Uterus (tissue), 4 donors: ENCODE results near the gene MYBL2. TPM values are rescaled to one million over a fixed set of nuclear protein-coding genes. Genes with fewer than 3 reads are reported as not detected.

ENCODE experiments used
- DNase-seq, 2 donors: peaks; one replicate each; pipeline ENCODE4 v3.0.0-alpha.2; 2019 to 2020
- H3K27ac ChIP-seq, 2 donors: fragments of 200-600 bp; sonication (generic); 1 replicate in 1 of 2; 2 replicates in 1 of 2; pipeline ENCODE4 v1.5.1; 2016 to 2018
- H3K27me3 ChIP-seq, 2 donors: fragments of 200-600 bp; sonication (generic); one replicate each; pipeline ENCODE4 v1.5.1; 2018 to 2019; ENCODE audit warnings: control low read depth in 1 of 2
- H3K36me3 ChIP-seq, 2 donors: fragments of 200-600 bp; sonication (generic); one replicate each; pipeline ENCODE4 v1.5.1; 2019; ENCODE audit warnings: control low read depth in 1 of 2
- H3K4me1 ChIP-seq, 2 donors: fragments of 200-600 bp; sonication (generic); one replicate each; pipeline ENCODE4 v1.5.1; 2018 to 2019; ENCODE audit warnings: control low read depth in 1 of 2
- H3K4me3 ChIP-seq, 2 donors: fragments of 200-600 bp; sonication (generic); 1 replicate in 1 of 2; 2 replicates in 1 of 2; pipeline ENCODE4 v1.5.1; 2018 to 2019; ENCODE audit warnings: mild to moderate bottlenecking in 1 of 2
- H3K9me3 ChIP-seq, 2 donors: fragments of 200-600 bp; sonication (generic); one replicate each; pipeline ENCODE4 v1.5.1; 2019; ENCODE audit warnings: control low read depth in 1 of 2
- POLR2A ChIP-seq, 2 donors: fragments of 450-650 bp; IDR thresholded peaks; one replicate each; pipeline ENCODE4 v1.6.1; 2016; ENCODE audit warnings: antibody characterized with exemption in 2 of 2, mild to moderate bottlenecking in 1 of 2, moderate library complexity in 1 of 2
- intact Hi-C: fragments of 100-400 bp; cut with DNase I; formaldehyde crosslinking; loops from one replicate; pipeline ENCODE4 v1.15.1; 2023; ENCODE audit warnings: low total_unique reads
- total RNA-seq, 4 donors: library from RNA; depleted of rRNA in 3 of 4; stranded (reverse); fragments of >200 nt in 3 of 4; gene quantifications; one replicate each; pipeline versions ENCODE4 v1.1.0 to v1.2.4, GENCODE V29; 2014 to 2023
- TF ChIP-seq, protein P1 (sequence below), 4 experiments: fragments of 200-600 bp in 2 of 4; fragments of 450-650 bp in 2 of 4; sonication (generic) in 2 of 4; IDR thresholded peaks; one replicate each; pipeline ENCODE4 v1.5.1; 2016 to 2019; ENCODE audit warnings: antibody characterized with exemption in 4 of 4, mild to moderate bottlenecking in 2 of 4, moderate library complexity in 1 of 4
- donor health status: DM: yes; HTN: yes; CAD: no.

MYBL2 gene
- total RNA-seq, 4 donors from 2014 or later: 0.29 to 5.2 TPM; not detected in 2

DNA sequence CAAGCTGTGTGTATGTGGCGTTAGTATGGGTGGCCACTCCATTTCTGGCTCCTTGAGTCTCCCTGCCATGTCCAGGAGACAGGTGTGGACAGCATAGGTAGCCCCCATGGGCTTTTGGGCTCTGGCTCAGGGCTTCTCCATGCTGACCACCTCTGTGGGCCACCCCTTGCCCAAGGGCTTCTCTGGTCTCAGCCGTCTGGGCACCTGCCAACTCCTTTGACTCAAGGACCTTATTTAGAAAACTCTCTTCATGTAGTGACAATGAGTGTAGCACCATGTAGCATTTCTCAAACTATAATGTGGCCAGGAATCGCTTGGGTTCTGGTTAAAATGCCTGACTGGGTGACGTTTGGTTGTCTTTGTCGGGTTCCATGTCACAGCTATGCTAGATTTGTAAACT lies 65.0 kb downstream of the MYBL2 start:
- Histone ChIP-seq H3K4me3 (no peak overlapping the region), H3K4me1 (no peaks in the 10 kb centered on the region), H3K27me3 (no peaks in the 10 kb centered on the region), H3K9me3 (no peaks in the 10 kb centered on the region), H3K36me3 (no peaks in the 10 kb centered on the region), H3K27ac (no peak overlapping the region)
- DNase-seq: no peak
- TF ChIP-seq POLR2A (IDR thresholded peaks at IDR 0.05): no peak
- TF ChIP-seq, protein P1, sequence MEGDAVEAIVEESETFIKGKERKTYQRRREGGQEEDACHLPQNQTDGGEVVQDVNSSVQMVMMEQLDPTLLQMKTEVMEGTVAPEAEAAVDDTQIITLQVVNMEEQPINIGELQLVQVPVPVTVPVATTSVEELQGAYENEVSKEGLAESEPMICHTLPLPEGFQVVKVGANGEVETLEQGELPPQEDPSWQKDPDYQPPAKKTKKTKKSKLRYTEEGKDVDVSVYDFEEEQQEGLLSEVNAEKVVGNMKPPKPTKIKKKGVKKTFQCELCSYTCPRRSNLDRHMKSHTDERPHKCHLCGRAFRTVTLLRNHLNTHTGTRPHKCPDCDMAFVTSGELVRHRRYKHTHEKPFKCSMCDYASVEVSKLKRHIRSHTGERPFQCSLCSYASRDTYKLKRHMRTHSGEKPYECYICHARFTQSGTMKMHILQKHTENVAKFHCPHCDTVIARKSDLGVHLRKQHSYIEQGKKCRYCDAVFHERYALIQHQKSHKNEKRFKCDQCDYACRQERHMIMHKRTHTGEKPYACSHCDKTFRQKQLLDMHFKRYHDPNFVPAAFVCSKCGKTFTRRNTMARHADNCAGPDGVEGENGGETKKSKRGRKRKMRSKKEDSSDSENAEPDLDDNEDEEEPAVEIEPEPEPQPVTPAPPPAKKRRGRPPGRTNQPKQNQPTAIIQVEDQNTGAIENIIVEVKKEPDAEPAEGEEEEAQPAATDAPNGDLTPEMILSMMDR (IDR thresholded peaks at IDR 0.05): no peak
- intact Hi-C loops: no loop called here

DNA sequence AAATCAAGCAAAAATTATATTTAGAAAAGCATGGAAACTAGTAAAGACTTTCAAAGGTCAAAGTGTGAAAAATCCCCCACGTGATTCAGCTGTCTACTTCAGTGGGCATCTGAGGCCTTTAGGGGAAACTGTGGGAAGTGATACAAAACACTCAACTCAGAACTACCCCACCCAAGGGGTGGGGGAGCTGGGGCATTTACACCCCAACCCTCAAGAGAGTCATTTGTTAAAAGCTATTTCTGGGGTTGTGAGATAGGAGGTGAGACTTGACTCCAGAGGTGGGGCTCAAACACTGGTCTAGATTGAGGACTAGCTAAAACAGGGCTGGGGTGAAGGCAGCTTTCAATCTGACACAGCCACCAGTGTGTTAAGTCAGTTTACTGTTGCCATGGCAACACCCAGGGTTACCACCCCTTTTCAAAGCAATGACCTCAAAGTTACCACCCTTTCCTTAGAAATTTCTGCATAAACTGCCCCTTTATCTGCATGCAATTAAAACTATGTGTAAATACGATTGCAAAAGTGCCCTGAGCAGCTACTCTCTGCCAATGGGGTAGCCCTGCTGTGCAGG lies 69.8 kb downstream of the MYBL2 start:
- H3K4me1 ChIP-seq: no peaks in the 10 kb centered on the region
- H3K9me3 ChIP-seq: no peaks in the 10 kb centered on the region
- intact Hi-C loops: no loop called here
- H3K36me3 ChIP-seq: no peaks in the 10 kb centered on the region
- no peak overlapping the region for H3K27ac ChIP-seq
- no peak overlapping the region for H3K4me3 ChIP-seq
- no peak for DNase-seq
- TF ChIP-seq, protein P1 (IDR thresholded peaks at IDR 0.05): no peak
- no peak for TF ChIP-seq POLR2A (IDR thresholded peaks at IDR 0.05)
- no peaks in the 10 kb centered on the region for H3K27me3 ChIP-seq

DNA sequence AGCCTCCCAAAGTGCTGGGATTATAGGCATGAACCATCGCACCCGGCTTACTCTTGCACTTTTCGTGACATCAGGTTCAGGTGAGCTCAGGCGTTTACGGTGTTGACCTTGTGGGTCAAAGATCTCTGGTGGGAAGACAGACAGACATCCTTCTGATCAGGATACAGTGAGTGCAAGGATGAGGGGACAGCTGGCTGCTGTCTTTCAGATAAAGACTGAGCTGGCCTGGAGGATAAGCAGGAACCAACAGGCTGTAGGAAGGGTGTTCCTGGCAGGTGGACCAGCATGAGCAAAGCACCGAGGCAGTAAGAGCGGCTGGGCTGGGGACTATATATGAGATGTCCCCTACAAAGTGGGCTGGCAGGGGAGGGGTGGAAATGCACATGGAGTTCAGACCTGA lies 71.0 kb downstream of the MYBL2 start:
- no peaks in the 10 kb centered on the region for H3K36me3 ChIP-seq
- H3K4me1 ChIP-seq: no peaks in the 10 kb centered on the region
- no peak overlapping the region for H3K4me3 ChIP-seq
- H3K9me3 ChIP-seq: no peaks in the 10 kb centered on the region
- TF ChIP-seq POLR2A (IDR thresholded peaks at IDR 0.05): no peak
- TF ChIP-seq, protein P1 (IDR thresholded peaks at IDR 0.05): no peak
- DNase-seq: no peak
- no peak overlapping the region for H3K27ac ChIP-seq
- intact Hi-C loops: no loop called here
- no peaks in the 10 kb centered on the region for H3K27me3 ChIP-seq

DNA sequence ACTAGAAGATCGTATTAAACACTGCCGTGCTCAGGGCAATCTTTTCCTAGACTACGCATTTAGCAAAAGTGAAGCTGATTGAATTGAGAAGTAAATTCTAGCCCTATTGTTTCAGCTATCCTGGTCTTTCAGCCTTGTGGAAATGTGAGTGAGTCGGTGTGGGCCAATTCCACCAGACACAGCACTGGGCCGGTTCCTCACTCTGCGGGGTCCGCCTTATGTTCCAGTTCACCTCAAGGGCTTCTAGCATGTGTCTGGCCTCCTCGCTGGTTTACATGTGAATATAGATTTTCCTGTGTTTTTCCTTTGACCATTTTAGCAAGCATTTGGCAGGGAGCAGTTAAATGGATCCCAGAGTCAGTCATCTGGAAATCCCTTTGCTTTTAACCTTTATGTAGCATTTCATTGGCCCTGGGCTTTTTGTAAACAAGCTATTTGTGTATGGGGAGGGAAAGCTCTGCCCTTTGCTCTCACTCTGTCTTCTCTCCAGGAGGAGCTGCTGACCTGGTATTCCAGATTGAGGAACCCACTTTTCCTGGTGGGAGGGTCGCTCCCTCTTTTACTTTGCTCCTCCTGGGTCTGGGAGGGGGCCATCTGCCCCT lies 72.3 kb downstream of the MYBL2 start:
- Histone ChIP-seq H3K4me3 (no peak overlapping the region), H3K27me3 (no peaks in the 10 kb centered on the region), H3K27ac (no peak overlapping the region), H3K36me3 (no peaks in the 10 kb centered on the region), H3K4me1 (no peaks in the 10 kb centered on the region), H3K9me3 (no peaks in the 10 kb centered on the region)
- TF ChIP-seq, protein P1 (IDR thresholded peaks at IDR 0.05): no peak
- no peak for TF ChIP-seq POLR2A (IDR thresholded peaks at IDR 0.05)
- intact Hi-C loops: no loop called here
- DNase-seq: no peak

DNA sequence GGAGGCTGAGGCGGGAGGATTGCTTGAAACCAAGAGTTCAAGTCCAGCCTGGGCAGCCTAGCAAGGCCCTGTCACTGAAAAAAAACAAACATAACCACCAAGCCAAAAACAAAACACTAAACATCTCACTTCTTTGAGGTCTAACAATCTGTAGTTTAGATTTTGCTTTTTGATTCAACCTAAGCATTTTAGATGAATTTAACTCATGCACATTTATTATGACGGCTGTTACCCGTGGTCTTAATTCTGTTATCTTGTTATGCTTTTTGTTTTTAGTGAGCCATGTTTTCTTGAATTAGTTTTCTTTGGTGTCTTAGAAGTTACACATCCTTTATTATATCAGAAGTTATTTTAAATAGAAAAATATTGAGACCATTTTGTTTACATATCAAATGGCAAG lies 73.7 kb downstream of the MYBL2 start:
- Histone ChIP-seq H3K27ac (no peak overlapping the region), H3K4me1 (no peaks in the 10 kb centered on the region), H3K9me3 (no peaks in the 10 kb centered on the region), H3K4me3 (no peak overlapping the region), H3K27me3 (no peaks in the 10 kb centered on the region), H3K36me3 (no peaks in the 10 kb centered on the region)
- DNase-seq: no peak
- intact Hi-C loops: no loop called here
- TF ChIP-seq, protein P1 (IDR thresholded peaks at IDR 0.05): no peak
- no peak for TF ChIP-seq POLR2A (IDR thresholded peaks at IDR 0.05)
